ENCODE results near the gene ANKFN1.

The ANKFN1 gene

DNA sequence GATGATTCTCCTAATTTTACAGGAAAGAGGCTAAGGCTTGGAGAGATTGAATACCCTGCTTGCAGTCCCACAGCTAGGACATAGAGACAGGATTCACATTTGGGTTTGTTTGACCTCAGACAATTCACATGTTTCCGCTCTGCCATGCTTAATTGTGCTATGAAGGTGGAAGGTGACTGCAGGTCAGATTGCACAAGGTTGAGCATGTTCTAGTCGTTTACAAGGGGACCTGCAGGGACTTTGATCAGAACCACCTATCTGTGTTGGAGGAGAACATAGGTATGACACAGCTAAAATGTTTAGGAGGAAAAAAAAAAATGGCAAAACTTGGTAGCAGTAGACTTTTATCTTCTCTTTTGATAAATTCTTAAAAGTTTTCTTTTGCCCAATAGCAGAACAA lies 4.9 kb upstream of the ANKFN1 start:
- DNase-seq (ENCODE audit: low spot score) = no peak

DNA sequence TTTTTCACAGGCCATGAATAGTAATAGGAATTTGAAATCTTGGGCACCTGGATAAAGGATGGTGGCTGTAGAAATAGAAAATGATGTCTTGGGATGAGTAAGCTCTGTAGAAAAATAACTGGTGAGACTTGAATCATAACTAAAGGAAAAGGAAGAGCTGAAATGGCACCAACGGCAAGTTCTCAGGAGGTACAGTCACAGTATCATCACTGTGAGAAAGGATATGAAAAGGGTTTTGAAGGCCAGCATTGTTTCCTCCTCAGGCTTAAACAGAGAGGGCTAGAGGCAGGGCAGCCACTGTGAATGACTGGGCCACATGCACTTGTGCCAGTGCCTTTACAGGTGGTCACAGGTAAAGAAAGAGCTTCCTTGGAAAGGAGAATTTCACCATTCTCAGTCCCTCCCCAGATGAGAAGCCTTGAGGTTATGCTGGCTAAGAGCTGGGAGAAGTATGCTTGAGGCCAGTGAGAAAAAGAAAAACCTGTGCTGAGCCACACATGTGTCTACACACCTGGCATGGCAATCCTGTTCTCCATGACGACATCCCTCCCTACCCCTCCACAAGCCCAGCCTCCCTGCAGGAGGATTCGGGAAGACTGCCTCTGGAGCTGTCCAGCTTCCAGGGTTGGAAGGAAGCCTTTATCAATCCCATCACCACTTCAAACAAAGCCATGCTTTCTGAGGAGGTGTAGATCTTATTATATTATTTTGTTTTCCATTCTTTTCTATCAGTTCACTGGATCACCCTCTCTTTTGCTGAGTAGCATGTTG lies 3.8 kb upstream of the ANKFN1 start:
- no peak for DNase-seq (ENCODE audit: low spot score)

DNA sequence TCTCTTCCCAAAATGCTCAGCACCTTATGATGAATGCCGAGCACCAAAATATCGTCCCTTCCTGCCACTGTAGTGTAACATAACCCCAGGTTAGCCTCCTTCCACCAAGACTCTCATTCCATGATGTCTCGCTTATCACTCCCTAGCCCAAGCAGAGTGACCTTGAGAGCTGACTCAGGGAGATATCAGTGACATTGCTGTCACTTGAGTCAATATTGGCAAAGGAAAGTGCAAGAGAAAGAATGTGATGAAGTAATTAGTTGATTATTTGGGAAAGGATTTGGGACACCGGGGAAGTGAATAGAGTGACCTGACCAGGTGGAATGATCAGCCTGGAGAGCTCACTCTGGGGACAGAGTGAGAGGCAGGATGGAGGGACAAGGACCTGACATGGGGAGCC lies 2.6 kb upstream of the ANKFN1 start:
- DNase-seq (ENCODE audit: low spot score) = no peak

DNA sequence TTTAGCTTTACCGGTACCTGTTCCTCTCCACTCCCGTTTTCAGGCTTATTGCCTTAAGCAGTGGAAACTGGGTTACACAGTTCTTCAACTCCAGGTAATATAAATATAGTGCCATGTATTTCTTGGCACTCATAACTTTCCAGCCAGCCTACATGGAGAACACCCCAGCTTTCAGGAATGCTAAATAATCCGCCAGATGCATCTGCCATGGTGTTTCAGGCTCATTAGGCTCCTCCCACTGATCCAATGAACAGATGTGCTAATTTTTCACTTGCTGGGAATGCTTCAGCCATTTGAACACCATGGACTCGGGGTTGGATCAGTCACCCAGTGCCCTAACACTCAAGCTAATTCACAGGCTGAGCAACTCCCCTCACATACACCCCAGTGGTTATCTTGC lies 4.6 kb downstream of the ANKFN1 start:
- DNase-seq (ENCODE audit: low spot score) = no peak

DNA sequence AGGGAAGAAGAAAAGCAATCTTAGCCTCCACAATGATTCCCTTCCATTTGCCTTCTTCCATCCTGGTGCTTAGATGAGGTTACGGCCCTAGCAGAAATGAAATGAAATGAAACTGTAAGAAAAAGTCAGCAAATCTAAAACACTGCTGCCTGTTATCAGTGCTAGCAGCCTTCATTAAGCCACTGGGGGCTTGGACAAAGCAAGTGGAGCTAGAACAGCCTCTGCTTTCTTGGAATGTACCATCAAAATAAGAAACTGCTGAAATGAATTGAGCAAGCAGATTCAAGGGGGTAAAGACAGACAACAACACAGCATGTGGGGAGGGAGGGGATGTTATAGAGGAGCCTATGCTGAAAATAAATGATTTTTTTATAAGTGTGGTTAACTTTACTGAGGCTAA lies 5.1 kb downstream of the ANKFN1 start:
- DNase-seq (ENCODE audit: low spot score) = no peak

DNA sequence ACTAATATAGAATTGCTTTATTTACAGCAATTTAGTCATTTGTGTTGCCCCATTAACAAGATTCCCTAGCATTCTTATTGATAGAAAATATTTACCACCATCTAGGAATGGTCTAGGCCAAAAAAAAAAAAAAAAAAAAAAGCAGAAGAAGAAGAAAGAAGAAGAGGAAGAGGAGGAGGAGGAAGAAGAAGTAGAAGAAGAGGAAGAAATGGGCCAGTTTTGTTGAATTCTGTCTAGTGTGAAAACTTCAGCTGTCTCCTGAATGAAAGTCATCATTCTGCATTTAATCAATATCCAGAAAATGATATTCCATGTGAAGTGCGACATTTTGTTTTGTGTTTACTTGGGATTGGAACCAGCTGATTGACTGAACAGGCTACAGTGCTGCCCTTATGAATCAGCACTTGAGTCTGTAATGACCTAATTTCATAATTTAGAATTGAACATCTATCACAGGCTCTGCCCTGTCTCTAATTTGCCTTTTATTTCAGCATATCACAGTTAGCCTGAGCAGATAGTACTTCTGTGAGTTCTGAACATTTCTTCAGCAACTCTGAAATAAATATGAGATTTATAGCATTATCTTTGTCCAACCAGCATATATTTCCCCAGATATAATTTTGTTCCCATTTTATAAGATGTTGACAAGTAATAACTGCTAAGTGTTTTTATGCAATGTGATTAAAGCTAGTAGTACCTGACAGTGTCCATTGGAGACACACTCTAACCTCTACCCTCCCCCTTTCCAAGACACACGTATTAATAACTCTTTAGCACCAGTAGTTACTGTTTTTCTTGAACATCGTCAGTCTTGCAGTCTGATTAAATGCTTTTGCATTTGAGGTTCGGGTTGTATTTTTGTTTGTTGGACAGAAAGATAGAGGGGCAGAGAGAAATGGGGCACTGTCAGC lies 5.9 kb downstream of the ANKFN1 start:
- DNase-seq (ENCODE audit: low spot score) = no peak

DNA sequence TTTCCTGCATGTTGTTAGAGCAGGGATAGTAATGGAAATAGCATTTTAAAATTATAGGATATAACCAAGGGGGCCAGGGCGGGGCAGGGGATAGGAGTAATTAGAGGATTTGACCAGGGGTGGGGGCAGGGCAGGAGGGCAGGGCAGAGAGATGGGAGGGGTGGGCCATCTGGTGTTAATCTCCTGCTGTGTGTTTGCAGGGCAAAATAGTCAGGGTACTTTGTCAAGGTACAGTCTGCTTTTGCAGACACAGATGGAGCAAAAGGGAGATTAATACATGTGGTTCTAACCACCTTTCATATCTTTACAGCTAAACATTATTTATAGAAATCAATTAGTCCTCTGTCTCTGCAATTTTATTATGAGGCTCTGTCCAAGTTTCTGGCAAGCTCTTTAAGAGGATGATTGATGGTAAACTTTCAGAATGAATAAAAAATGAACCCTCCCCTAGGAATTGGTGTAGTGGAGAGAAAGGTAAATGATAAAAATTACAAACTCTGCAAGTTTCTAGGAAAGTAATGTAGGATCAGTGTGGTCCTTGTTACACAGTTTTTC lies 6.6 kb downstream of the ANKFN1 start:
- no peak for DNase-seq (ENCODE audit: low spot score)

DNA sequence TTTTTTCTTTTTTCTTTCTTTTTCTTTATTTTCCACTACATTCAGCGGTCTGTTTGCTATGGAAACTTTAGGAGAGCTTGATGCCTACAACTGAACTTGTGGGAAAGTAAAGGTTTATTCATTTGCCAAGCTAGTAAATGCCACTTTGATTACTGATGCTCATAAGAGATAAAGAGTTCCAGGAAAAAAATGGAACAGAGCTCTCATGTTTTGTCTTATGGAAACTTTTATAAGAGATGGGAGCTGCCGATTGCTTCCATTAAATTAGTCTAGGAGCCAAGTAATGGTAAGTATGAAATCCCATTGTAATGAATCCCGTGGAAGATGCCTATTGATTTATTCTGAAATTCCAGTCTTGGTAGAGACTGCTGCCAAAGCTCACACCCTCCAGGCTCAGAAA lies 7.1 kb downstream of the ANKFN1 start:
- DNase-seq (ENCODE audit: low spot score) = no peak

DNA sequence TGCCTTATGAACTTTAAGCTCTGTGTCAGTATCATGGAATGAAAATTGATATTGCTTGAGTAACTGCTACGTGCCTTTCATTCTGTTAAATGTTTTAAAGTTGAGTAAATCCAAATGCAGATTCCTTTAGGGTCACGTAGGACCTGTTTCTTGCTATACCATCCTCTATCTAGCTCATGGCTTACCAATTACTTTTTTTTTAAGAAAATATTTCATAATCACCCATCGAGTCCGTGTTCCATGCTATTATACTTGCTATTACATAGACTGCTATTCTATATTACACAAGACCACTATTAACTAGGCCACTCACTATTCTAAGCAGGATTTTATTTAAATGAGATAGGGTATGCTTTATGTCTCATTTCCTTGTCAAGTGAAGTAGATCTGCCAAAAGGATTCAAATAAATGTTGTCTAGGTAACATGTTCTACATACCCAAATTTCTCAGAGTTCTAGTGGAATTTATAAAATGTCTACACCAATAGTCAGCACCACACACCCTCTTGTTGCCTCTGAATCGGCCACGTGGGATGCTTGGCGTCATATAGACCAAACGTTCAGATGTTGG lies 11.9 kb downstream of the ANKFN1 start:
- DNase-seq (ENCODE audit: low spot score) = no peak

DNA sequence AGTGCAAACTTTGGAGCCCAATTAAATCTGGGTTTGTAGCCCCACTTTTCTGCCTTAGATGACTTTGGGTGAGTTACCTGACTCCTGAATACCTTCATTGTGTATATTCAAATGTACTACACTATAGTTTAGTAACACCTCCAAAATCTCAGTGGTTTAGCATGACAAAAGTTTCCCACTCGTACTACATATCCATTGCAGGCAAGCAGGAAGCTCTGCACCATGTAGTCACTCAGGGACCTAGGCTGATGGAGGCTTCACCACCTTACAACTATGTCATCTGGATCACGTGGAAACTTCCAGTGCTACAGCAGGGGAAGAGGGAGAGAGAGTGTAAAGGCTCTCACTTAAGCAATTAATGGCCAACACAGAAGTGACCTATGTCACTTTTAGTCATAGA lies 14.2 kb downstream of the ANKFN1 start:
- DNase-seq (ENCODE audit: low spot score) = no peak

DNA sequence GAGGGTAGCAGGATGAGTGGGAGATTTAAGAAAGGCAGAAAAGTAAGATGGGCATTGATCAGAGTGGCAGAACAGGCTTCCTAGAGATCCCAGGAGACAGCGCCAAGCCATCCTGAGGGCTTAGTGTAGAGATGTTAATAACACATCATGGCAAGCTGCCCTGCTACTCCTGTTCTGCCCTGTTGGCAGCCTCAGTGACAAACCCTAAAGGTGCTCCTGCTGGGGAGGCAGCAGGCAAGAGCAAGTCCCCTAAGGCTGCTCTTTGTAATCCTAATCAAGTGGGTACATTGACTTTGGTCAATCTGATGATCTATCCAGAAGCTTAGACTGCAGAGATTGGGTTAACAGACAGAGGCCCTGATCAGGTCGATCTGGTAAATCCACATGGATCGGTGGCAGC lies 16.3 kb downstream of the ANKFN1 start:
- DNase-seq (ENCODE audit: low spot score) = no peak

DNA sequence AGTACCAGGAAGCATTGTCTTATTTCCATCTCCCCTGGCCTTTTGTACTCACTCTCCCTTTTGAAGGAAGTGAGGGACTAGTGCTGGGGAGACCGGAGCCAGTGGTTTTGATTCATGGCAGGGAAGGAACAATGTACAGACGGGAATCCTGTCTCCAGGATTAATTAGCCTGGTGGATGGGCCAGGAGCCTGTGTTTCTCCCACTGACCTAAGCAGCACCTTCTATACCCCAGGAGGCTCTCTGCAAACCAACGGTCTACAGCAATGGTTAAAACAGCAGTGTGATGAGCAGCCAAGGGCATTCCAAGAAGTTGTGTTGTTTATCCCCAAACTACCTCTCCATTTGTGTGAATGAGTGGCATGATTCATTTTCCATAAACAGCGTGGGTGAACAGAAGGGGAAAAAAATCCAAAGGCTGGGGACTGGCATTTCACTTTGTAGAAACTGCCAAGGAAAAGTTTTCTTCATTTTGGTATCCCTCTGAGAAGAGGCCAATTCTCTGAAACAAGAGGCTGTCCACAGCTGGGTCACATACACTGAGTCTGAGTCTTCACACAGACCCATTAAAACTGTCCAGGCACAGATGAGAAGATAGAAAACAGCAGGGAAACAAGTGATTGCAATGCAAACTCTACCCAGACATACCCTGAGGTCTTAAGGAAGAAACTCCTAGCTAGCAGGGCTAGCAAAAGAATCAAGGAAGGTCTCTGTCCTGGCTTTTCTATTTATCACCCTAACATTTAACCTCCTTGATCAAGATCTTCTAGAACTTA lies 18.1 kb downstream of the ANKFN1 start:
- no peak for DNase-seq (ENCODE audit: low spot score)

DNA sequence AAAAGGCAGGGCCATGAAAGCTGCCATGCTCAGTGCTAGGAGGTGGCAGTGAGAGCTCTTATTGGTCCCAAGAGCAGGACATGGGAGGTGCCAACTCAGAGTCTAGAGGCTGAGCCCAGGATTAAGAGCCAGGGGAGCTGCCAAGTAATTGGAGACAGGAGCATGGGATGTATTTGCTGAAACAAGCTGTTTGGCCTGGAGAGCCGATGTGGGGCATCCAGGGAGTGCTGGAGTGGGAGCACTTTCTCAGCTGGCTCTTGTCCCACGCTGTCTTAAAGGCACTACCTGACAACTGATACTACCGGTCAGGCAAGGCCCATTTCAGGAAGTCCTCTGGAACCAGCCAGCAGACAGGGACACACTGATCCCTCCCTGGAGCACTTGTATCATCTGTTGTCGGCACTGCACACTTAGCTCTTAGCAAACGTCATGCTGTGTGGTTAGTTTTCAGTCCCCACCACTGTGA lies 19.3 kb downstream of the ANKFN1 start:
- DNase-seq (ENCODE audit: low spot score) = no peak

DNA sequence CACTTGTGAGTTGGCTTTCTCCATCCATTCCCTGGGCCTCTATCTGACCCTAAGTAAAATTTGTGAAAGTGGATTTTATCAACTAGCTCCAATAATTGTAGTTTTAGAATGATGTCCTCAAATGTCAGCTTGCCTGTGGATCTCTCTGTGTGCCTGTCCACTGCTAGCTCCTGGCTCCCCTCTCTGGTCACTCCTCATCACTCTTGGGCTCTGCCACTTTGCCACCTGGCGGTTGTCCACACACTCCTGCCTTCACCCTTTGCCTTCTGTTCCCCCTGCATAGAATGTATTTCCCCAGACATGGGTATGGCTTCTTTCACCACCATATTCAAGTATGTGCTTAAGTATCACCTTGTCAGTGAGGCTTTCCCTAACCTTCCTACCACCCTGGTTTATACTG lies 19.8 kb downstream of the ANKFN1 start:
- DNase-seq (ENCODE audit: low spot score) = no peak

DNA sequence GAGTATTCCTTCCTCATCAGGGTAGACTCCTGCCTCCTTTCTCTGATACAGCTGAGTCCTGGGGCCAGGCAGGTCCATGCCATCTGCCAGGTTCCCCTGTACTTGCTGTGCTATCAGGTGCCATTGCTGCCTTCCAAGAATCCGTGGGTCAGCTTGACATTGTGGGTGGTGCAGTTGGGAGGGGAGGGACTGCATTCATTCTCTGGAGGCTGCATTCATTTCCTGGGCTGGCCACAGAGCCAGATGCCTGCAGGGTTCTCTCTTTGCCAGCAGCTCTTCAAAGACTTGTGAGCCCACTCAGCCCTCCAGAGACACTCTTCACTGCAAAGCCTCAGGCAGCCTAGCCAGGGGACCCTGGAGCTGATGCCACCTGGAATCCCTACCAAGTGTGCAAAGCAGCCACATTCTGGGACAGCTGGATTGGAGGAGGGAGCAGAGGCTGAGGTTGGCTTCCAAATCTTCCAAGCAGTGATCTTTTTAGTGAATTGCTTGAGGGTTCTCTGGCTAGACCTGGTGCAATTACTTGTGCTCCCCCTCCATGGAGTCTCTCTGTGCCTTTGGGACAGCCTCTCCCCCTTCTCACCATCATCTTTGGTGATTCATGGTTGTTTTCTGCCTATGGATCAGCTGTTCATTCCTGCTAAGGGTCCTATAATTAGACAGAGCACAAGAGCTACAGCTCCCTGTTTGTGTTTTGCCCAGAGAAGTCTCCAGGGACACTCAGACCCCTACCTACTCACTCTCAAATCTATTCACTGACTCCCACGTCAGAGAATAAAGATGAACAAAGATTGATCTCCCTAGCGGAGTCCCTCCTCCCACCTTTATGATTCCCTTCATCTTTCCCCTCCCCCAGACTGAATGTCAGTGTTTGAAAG lies 20.9 kb downstream of the ANKFN1 start:
- no peak for DNase-seq (ENCODE audit: low spot score)

DNA sequence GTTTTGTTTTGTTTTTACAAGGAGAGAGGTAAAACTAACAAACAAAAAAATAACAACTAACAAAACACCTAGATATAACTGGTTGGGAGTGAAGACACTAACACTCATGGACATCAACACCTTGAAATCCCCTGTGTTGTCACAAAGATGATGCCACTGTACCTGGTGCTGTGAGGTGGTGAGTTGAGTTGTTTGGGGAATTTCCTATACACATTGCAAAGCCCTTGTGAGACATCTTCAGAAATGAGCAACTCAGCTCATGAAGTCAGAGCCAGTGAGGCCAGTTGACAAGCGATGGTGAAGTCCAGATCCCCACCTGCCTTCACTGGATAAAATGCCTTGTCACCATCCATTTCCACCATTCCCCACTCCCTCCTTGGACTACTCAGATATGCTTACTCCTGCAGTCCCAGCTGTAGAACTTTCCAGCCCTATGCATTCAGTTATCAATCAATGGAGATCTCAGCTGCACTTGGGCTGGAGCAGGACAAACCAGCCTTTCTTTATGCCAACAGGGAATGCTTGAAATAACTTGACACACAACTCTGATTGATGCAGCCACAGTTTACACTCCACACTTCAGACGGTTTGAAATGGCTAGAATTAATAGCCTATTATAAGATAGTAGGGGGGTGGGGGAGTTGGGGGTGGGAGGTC lies 22.2 kb downstream of the ANKFN1 start:
- DNase-seq (ENCODE audit: low spot score) = no peak

DNA sequence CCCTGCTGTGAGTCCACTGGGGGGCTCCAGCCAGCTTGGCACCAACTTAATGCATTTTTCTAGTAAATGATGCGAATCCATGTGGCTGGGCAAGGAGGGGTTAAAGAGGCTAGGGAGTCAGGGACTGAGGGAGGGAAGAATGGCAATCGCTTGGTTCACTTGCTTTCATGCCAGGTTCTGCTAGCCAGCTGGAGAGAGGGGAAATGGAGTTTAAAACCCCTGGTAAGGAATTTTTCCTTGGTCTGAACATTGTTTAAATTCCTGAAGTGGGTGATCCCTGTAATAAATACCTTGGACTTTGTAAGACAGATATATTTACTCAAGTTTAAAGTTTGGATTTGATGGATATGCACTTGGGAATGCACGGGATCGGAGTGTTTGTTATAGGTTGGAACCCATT lies 22.8 kb downstream of the ANKFN1 start:
- no peak for DNase-seq (ENCODE audit: low spot score)

DNA sequence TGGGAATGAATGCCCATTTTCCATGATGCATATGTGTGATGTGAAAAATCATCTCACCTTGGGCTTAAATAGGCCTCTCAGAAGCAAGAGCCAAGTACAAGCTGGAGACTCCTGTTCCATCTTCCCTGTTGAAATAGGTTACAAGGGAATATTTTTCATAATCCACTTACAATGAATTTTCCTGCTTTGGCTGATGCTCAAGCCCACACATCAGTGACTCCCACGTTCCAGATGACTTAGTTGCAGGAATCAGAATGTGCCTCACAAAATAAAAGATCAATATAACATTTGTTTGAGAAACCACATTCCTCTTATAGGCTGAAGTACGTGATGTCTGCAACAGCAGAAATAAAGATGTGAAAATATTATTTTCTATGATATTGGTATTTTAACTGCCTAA lies 24.1 kb downstream of the ANKFN1 start:
- DNase-seq (ENCODE audit: low spot score) = no peak

DNA sequence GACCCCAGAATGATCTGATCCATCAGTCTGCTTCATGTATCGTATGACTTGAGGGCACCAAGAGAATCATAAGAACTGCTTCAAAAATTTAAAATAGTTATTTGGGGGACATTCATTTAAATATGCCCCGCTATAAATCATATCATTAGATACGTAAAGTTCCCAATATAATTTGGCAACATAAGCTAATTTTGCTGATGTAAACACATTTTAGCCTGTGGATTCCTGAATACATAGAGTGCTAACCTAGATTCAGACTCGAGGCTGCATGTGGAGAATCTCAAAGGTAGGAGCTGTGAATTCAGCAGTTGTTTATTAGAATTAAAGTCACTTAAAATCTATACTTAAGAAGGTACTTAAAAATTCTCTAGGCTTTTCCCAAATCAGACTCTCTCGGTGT lies 24.9 kb downstream of the ANKFN1 start:
- DNase-seq (ENCODE audit: low spot score) = no peak

DNA sequence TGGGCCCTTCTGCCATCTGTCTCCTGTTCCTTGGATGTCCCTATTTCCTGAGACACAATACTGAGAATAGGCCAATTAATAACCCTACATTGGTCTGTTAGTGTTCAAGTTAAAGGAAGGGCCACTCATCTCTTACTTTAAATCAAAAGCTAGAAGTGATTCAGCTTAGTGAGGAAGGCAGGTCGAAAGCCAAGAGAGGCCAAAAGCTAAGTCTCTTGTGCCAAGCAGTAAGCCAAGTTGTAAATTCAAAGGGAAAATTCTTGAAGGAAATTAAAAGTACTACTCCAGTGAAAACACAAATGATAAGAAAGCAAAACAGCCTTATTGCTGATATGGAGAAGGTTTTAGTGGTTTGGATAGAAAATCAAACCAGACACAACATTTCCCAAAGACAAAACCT lies 28.8 kb downstream of the ANKFN1 start:
- DNase-seq (ENCODE audit: low spot score) = no peak
